22Rv1 (cell line): ENCODE measurements around the gene SMIM17.

Experiments used
- H3K27ac ChIP-seq: fragments of 450-650 bp; 2 replicates; pipeline ENCODE4 v1.5.1; 2017
- CTCF ChIP-seq: fragments of 450-650 bp; IDR thresholded peaks from 2 replicates; pipeline ENCODE4 v1.5.1; 2017; ENCODE audit warnings: mild to moderate bottlenecking
- ZFX ChIP-seq: fragments of 450-650 bp; IDR thresholded peaks from 2 replicates; pipeline ENCODE4 v1.6.1; 2017; ENCODE audit warnings: antibody characterized with exemption, borderline replicate concordance

The SMIM17 gene

GRCh38 chr19:56603829-56604228, 39.1 kb upstream of the SMIM17 start:
- no peak overlapping the region for H3K27ac ChIP-seq
- TF ChIP-seq ZFX: no peak
- no peak for TF ChIP-seq CTCF

GRCh38 chr19:56608274-56608964, 34.5 kb upstream of the SMIM17 start:
- TF ChIP-seq CTCF (no peak), ZFX (no peak)
- H3K27ac ChIP-seq: no peak overlapping the region

- TF ChIP-seq ZFX: no peak
- no peak for TF ChIP-seq CTCF
- no peak overlapping the region for H3K27ac ChIP-seq
Measured at GRCh38 chr19:56611288-56611687, 31.7 kb upstream of the SMIM17 start.

- no peak overlapping the region for H3K27ac ChIP-seq
Measured at GRCh38 chr19:56612737-56613136, 30.2 kb upstream of the SMIM17 start.

GRCh38 chr19:56613639-56614038, 29.3 kb upstream of the SMIM17 start:
- H3K27ac ChIP-seq: no peak overlapping the region
- TF ChIP-seq CTCF (no peak), ZFX (no peak)

More at GRCh38 chr19:56612737-56613136, 30.2 kb upstream of the SMIM17 start:
- TF ChIP-seq CTCF (no peak), ZFX (no peak)

- TF ChIP-seq ZFX (no peak), CTCF (no peak)
Measured at GRCh38 chr19:56617531-56617930, 25.4 kb upstream of the SMIM17 start.

GRCh38 chr19:56619121-56619520, 23.8 kb upstream of the SMIM17 start:
- H3K27ac ChIP-seq: no peak overlapping the region
- TF ChIP-seq CTCF: no peak
- TF ChIP-seq ZFX: no peak

More at GRCh38 chr19:56617531-56617930, 25.4 kb upstream of the SMIM17 start:
- H3K27ac ChIP-seq: no peak overlapping the region
